Epithelial cell of proximal tubule (primary cell): ENCODE measurements around the gene XG. TPM values are rescaled to one million over a fixed set of nuclear protein-coding genes. Genes with fewer than 3 reads are reported as not detected.
"Not testable (repeated sequence)": the region's sequence is repeated elsewhere in the genome, so short reads cannot be mapped to it uniquely, and the experiment has no call there.

Source experiments
- DNase-seq: peaks from one replicate; pipeline ENCODE4 v3.0.0-alpha.2; 2011; ENCODE audit warnings: low read depth
- H3K4me3 ChIP-seq: 2 replicates; pipeline ENCODE4 v1.5.1; 2011; ENCODE audit warnings: low read depth, mild to moderate bottlenecking, low read length
- CTCF ChIP-seq: conservative IDR thresholded peaks from 2 replicates; pipeline ENCODE4 v1.5.1; 2012; ENCODE audit warnings: low read depth, mild to moderate bottlenecking, low read length
- total RNA-seq: library from RNA; depleted of rRNA; stranded (reverse); fragments of >200 nt; gene quantifications from 2 replicates; pipeline ENCODE4 v1.2.3, GENCODE V29; 2015

Gene XG
- total RNA-seq, 1 donor from 2014 or later: not detected

GRCh38 chrX:2751291-2751690 lies 549 bp upstream of the XG start:
- DNase-seq: no peak
- no peak overlapping the region for H3K4me3 ChIP-seq
- no peak for TF ChIP-seq CTCF

DNA sequence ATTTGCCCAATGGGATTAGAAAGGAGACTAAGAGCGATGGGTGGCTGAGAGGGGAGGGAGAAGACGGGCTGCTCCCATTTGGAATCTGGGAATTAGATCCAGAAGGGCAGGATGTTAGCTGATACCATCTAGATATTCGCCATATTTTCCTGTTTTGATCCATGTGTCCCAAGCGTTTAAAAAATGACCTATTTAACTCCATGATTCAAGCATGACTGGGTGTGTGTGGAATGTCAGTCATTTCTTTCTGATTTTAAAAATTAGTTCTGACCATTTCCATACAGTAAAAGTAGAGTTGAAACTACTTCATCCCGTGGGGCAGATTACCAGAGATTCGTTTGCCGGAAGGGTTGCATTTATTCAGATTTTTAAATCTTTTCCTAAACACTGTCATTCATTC lies 601 bp downstream of the XG start:
- H3K4me3 ChIP-seq, DNase-seq: not testable (repeated sequence)

DNA sequence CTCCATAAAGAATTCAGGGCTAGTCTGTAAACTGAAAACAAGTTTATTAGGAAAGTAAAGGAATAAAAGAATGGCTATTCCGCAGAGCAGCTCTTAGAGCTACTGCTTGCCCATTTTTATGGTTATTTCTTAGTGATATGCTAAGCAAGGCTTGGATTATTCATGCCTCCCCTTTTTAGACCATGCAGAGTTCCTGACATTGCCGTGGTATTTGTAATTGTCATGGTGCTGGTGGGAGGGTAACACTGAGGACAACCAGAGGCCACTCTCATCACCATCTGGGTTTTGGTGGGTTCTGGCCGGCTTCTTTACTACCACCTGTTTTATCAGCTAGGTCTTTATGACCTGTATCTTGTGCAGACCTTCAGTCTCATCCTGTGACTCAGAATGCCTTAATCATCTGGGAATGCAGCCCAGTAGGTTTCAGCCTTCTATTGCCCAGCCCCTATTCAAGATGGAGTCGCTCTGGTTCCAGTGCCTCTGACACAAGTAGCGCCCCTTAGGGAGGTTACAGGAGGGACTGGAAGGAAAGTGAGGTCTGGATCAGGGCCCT lies 3.4 kb downstream of the XG start:
- DNase-seq, H3K4me3 ChIP-seq: not testable (repeated sequence)

GRCh38 chrX:2756548-2756947 lies 4.7 kb downstream of the XG start:
- H3K4me3 ChIP-seq: no peak overlapping the region
- no peak for DNase-seq
- no peak for TF ChIP-seq CTCF

GRCh38 chrX:2761246-2761645 lies 9.4 kb downstream of the XG start:
- no peak for TF ChIP-seq CTCF
- DNase-seq: no peak
- no peak overlapping the region for H3K4me3 ChIP-seq

GRCh38 chrX:2762671-2763070 lies 10.8 kb downstream of the XG start:
- not testable (repeated sequence) for DNase-seq, H3K4me3 ChIP-seq

GRCh38 chrX:2764766-2765548 lies 13.1 kb downstream of the XG start:
- H3K4me3 ChIP-seq, DNase-seq: not testable (repeated sequence)

GRCh38 chrX:2765549-2765830 lies 13.7 kb downstream of the XG start:
- H3K4me3 ChIP-seq: no peak overlapping the region
- no peak for DNase-seq
- no peak for TF ChIP-seq CTCF

- TF ChIP-seq CTCF: no peak
- DNase-seq: no peak
Measured at GRCh38 chrX:2766906-2767305, 15.1 kb downstream of the XG start.

More at GRCh38 chrX:2766906-2767305, 15.1 kb downstream of the XG start:
- H3K4me3 ChIP-seq: no peak overlapping the region
